Stimulated activated CD4-positive, alpha-beta T cell treated with anti-CD3 and anti-CD28 coated beads, Interleukin-4, amount 100 ng/mL, for 1 hour (primary cell): Measurements from ENCODE around the gene TTC21A.

Source experiments
- DNase-seq: peaks from one replicate; pipeline ENCODE4 v3.0.0-alpha.2; 2020

Gene TTC21A

GRCh38 chr3:39098473-39099000, 8.9 kb upstream of the TTC21A start:
- no peak for DNase-seq

GRCh38 chr3:39099242-39099641, 8.2 kb upstream of the TTC21A start:
- DNase-seq, result no peak

- no peak for DNase-seq
These were observed 7.6 kb upstream of the TTC21A start for GRCh38 chr3:39099738-39100499.

- DNase-seq, result no peak
These were observed 7.0 kb upstream of the TTC21A start for GRCh38 chr3:39100500-39100886.

GRCh38 chr3:39101022-39101689, 6.3 kb upstream of the TTC21A start:
- DNase-seq, result peak; percentile 38

GRCh38 chr3:39102504-39103323, 4.8 kb upstream of the TTC21A start:
- no peak for DNase-seq

- no peak for DNase-seq
These were observed 4.2 kb upstream of the TTC21A start for GRCh38 chr3:39103324-39103693.

- DNase-seq, result no peak
These were observed 3.5 kb upstream of the TTC21A start for GRCh38 chr3:39103791-39104552.

GRCh38 chr3:39104961-39105686, 2.4 kb upstream of the TTC21A start:
- DNase-seq, result peak; percentile 28

GRCh38 chr3:39105687-39106063, 1.8 kb upstream of the TTC21A start:
- no peak for DNase-seq

GRCh38 chr3:39106281-39106811, 1.1 kb upstream of the TTC21A start:
- DNase-seq, result no peak

GRCh38 chr3:39106851-39107387, 561 bp upstream of the TTC21A start:
- DNase-seq, result peak; percentile 26

GRCh38 chr3:39108200-39108710, 775 bp downstream of the TTC21A start:
- no peak for DNase-seq

GRCh38 chr3:39109086-39109485, 1.6 kb downstream of the TTC21A start:
- no peak for DNase-seq

- DNase-seq, result no peak
These were observed 2.7 kb downstream of the TTC21A start for GRCh38 chr3:39110041-39110639.

GRCh38 chr3:39112113-39112512, 4.6 kb downstream of the TTC21A start:
- DNase-seq, result no peak

GRCh38 chr3:39112535-39112934, 5.1 kb downstream of the TTC21A start:
- DNase-seq, result no peak

- DNase-seq, result no peak
These were observed 5.8 kb downstream of the TTC21A start for GRCh38 chr3:39113291-39113690.

GRCh38 chr3:39114456-39114855, 7.0 kb downstream of the TTC21A start:
- no peak for DNase-seq

GRCh38 chr3:39115870-39116269, 8.4 kb downstream of the TTC21A start:
- DNase-seq, result no peak

- DNase-seq, result no peak
These were observed 10.6 kb downstream of the TTC21A start for GRCh38 chr3:39118079-39118478.
